ENCODE results near the gene MAP7.

The MAP7 gene

GRCh38 chr6:136510299-136510698 lies 39.9 kb downstream of the MAP7 start:
- Histone ChIP-seq H3K79me1 (ENCODE audit: low read length) (peaks cover 6% of the 10 kb centered on the region), H3K27me3 (ENCODE audit: insufficient read depth, low read length, poor library complexity) (no peaks in the 10 kb centered on the region), H3K36me3 (ENCODE audit: control insufficient read depth, insufficient read depth, low read length) (no peaks in the 10 kb centered on the region), H3K56ac (ENCODE audit: low read length) (no peak overlapping the region), H3K4me2 (ENCODE audit: low read length) (no peak overlapping the region), H3K18ac (ENCODE audit: low read length) (no peak overlapping the region), H4K8ac (ENCODE audit: low read depth, low read length) (no peak overlapping the region), H2AK5ac (ENCODE audit: low read length) (no peak overlapping the region), H2BK15ac (replicated peaks; ENCODE audit: low read depth) (no peak overlapping the region), H3K9ac (ENCODE audit: low read length) (no peak overlapping the region), H3K23ac (ENCODE audit: low read length) (no peak overlapping the region), H2BK120ac (ENCODE audit: low read depth, low read length) (no peak overlapping the region), H4K5ac (ENCODE audit: low read length) (no peak overlapping the region), H3K27ac (ENCODE audit: low read depth, low read length) (no peak overlapping the region), H3K4ac (ENCODE audit: low read depth, low read length) (no peak overlapping the region), H3K4me1 (ENCODE audit: control insufficient read depth, low read depth, low read length) (no peaks in the 10 kb centered on the region), H3K4me3 (ENCODE audit: low read length) (no peak overlapping the region), H3K79me2 (ENCODE audit: control insufficient read depth, insufficient read depth, low read length) (no peaks in the 10 kb centered on the region), H2BK5ac (ENCODE audit: low read length) (no peak overlapping the region)
- WGBS (ENCODE audit: extremely low coverage, insufficient coverage, low lambda C conversion rate), result no CpG with 5 or more reads among the region's 5 CpGs
- DNase-seq, result no peak

GRCh38 chr6:136508725-136509392 lies 41.4 kb downstream of the MAP7 start:
- Histone ChIP-seq H3K79me1 (ENCODE audit: low read length) (peaks cover 6% of the 10 kb centered on the region), H3K56ac (ENCODE audit: low read length) (no peak overlapping the region), H2BK120ac (ENCODE audit: low read depth, low read length) (no peak overlapping the region), H3K79me2 (ENCODE audit: control insufficient read depth, insufficient read depth, low read length) (no peaks in the 10 kb centered on the region), H2BK5ac (ENCODE audit: low read length) (no peak overlapping the region), H4K8ac (ENCODE audit: low read depth, low read length) (no peak overlapping the region), H3K9ac (ENCODE audit: low read length) (no peak overlapping the region), H3K27ac (ENCODE audit: low read depth, low read length) (no peak overlapping the region), H4K5ac (ENCODE audit: low read length) (no peak overlapping the region), H3K4me2 (ENCODE audit: low read length) (no peak overlapping the region), H2AK5ac (ENCODE audit: low read length) (no peak overlapping the region), H3K27me3 (ENCODE audit: insufficient read depth, low read length, poor library complexity) (no peaks in the 10 kb centered on the region), H3K4ac (ENCODE audit: low read depth, low read length) (no peak overlapping the region), H3K4me3 (ENCODE audit: low read length) (no peak overlapping the region), H3K36me3 (ENCODE audit: control insufficient read depth, insufficient read depth, low read length) (no peaks in the 10 kb centered on the region), H3K4me1 (ENCODE audit: control insufficient read depth, low read depth, low read length) (no peaks in the 10 kb centered on the region), H2BK15ac (replicated peaks; ENCODE audit: low read depth) (no peak overlapping the region), H3K23ac (ENCODE audit: low read length) (no peak overlapping the region), H3K18ac (ENCODE audit: low read length) (no peak overlapping the region)
- WGBS (ENCODE audit: extremely low coverage, insufficient coverage, low lambda C conversion rate), result no CpG with 5 or more reads among the region's 1 CpG
- no peak for DNase-seq

DNA sequence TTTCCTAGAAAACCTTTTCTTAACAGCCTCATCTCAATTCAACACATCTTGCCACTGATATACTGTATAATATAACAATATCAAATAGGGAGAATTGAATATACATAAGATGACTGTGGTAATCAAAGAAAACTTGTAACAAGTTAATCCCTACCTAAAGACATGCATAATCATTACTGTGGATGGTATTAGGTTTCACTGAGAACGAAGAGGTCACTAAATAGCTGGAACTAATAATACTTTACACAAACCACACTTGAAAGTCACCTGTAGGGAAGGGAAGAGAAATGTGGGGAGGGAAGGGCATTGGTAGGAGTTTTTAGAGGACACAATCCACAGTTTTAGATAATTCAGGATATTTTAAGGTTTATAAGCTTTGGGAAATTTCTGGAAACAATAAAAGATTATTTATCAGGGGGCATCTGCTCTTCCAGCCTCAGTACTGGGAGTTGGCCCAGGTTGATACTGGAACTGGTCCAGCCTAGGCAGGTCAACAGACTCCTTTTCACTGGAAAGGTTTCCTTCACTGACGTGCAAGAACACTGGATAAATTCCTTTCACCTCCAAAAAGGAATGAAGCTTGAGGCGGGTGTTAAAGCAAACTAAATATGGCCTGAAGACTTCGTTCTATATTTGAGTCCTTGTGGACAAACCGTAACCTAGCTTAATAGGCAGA lies 44.0 kb downstream of the MAP7 start:
- H2BK15ac ChIP-seq (replicated peaks; ENCODE audit: low read depth), result no peak overlapping the region
- H3K36me3 ChIP-seq (ENCODE audit: control insufficient read depth, insufficient read depth, low read length), result no peaks in the 10 kb centered on the region
- no peak overlapping the region for H3K27ac ChIP-seq (ENCODE audit: low read depth, low read length)
- WGBS (ENCODE audit: extremely low coverage, insufficient coverage, low lambda C conversion rate), result no CpG with 5 or more reads among the region's 5 CpGs
- no peak overlapping the region for H3K4me3 ChIP-seq (ENCODE audit: low read length)
- peaks cover 2% of the 10 kb centered on the region for H3K79me2 ChIP-seq (ENCODE audit: control insufficient read depth, insufficient read depth, low read length)
- peaks cover 4% of the 10 kb centered on the region for H3K4me1 ChIP-seq (ENCODE audit: control insufficient read depth, low read depth, low read length)
- H3K18ac ChIP-seq (ENCODE audit: low read length), result no peak overlapping the region
- no peak overlapping the region for H3K4ac ChIP-seq (ENCODE audit: low read depth, low read length)
- H3K4me2 ChIP-seq (ENCODE audit: low read length), result no peak overlapping the region
- no peak overlapping the region for H4K8ac ChIP-seq (ENCODE audit: low read depth, low read length)
- H2AK5ac ChIP-seq (ENCODE audit: low read length), result no peak overlapping the region
- H3K79me1 ChIP-seq (ENCODE audit: low read length), result peaks cover 5% of the 10 kb centered on the region
- no peak overlapping the region for H3K23ac ChIP-seq (ENCODE audit: low read length)
- no peak overlapping the region for H3K56ac ChIP-seq (ENCODE audit: low read length)
- no peaks in the 10 kb centered on the region for H3K27me3 ChIP-seq (ENCODE audit: insufficient read depth, low read length, poor library complexity)
- no peak for DNase-seq
- no peak overlapping the region for H2BK120ac ChIP-seq (ENCODE audit: low read depth, low read length)
- H2BK5ac ChIP-seq (ENCODE audit: low read length), result no peak overlapping the region
- H3K9ac ChIP-seq (ENCODE audit: low read length), result no peak overlapping the region
- H4K5ac ChIP-seq (ENCODE audit: low read length), result no peak overlapping the region

DNA sequence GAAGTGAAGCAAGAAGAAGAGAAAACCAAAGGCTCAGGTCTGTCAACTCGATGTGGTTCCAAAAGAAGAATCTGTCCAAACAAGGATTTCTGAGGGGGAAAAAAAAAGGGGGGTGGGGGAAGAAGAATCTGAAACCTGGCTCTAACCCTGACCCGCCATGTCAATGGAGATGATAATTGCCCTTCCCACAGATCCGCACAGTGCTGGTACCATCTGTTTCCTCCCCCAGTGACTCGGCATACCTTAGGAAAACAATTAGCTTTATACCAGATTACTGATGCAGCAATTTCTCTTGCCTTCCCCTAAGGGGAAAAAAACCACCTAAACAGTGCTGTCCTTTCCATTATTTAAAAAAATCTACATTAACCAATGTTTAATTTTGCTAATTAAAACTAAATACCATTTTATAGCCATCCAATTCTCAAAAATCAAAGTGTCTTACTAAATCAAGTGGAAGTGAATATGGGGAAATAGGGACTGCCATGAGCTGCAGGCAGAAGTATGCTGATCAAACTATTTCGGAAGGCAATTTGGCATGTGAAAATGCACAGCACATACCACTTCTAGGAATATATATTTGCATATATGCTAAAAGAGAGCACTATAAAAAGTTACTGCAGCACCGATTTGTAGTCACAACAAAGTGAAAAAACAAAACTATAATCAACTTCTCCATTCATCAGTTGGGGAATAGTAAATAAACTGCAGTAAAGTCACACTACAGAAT lies 46.8 kb downstream of the MAP7 start:
- H3K23ac ChIP-seq (ENCODE audit: low read length), result no peak overlapping the region
- peaks cover 2% of the 10 kb centered on the region for H3K79me2 ChIP-seq (ENCODE audit: control insufficient read depth, insufficient read depth, low read length)
- no peak overlapping the region for H3K4me2 ChIP-seq (ENCODE audit: low read length)
- no peak overlapping the region for H3K27ac ChIP-seq (ENCODE audit: low read depth, low read length)
- H2BK120ac ChIP-seq (ENCODE audit: low read depth, low read length), result no peak overlapping the region
- H2AK5ac ChIP-seq (ENCODE audit: low read length), result no peak overlapping the region
- peaks cover 5% of the 10 kb centered on the region for H3K4me1 ChIP-seq (ENCODE audit: control insufficient read depth, low read depth, low read length)
- no CpG with 5 or more reads among the region's 6 CpGs for WGBS (ENCODE audit: extremely low coverage, insufficient coverage, low lambda C conversion rate)
- H4K5ac ChIP-seq (ENCODE audit: low read length), result no peak overlapping the region
- no peak overlapping the region for H4K8ac ChIP-seq (ENCODE audit: low read depth, low read length)
- peak overlapping the region; percentile 87 for H3K18ac ChIP-seq (ENCODE audit: low read length)
- H3K4me3 ChIP-seq (ENCODE audit: low read length), result no peak overlapping the region
- peak; percentile 33 for DNase-seq
- H3K56ac ChIP-seq (ENCODE audit: low read length), result no peak overlapping the region
- no peak overlapping the region for H3K4ac ChIP-seq (ENCODE audit: low read depth, low read length)
- H3K27me3 ChIP-seq (ENCODE audit: insufficient read depth, low read length, poor library complexity), result no peaks in the 10 kb centered on the region
- peaks cover 3% of the 10 kb centered on the region for H3K79me1 ChIP-seq (ENCODE audit: low read length)
- H3K36me3 ChIP-seq (ENCODE audit: control insufficient read depth, insufficient read depth, low read length), result no peaks in the 10 kb centered on the region
- H3K9ac ChIP-seq (ENCODE audit: low read length), result no peak overlapping the region
- no peak overlapping the region for H2BK5ac ChIP-seq (ENCODE audit: low read length)
- no peak overlapping the region for H2BK15ac ChIP-seq (replicated peaks; ENCODE audit: low read depth)

DNA sequence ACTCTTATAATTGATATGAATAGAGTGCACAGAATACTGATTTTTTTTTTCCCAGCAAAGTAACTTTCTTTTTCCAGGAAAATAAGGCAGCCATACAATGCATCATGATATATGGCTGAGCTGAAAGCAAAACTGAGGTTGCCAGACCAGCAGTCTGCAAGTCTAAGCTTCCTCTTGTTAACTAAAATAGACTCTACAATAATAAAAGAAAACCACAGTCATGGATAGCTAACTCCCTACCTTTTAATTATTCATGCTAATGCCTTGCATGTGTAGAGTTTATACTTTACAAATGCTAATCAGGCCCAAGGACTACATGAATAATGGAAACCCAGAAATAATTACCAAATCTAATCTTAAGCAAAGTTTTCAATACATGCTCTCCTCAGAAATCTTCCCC lies 47.4 kb downstream of the MAP7 start:
- no peaks in the 10 kb centered on the region for H3K27me3 ChIP-seq (ENCODE audit: insufficient read depth, low read length, poor library complexity)
- H2BK15ac ChIP-seq (replicated peaks; ENCODE audit: low read depth), result no peak overlapping the region
- H3K36me3 ChIP-seq (ENCODE audit: control insufficient read depth, insufficient read depth, low read length), result no peaks in the 10 kb centered on the region
- H3K4me1 ChIP-seq (ENCODE audit: control insufficient read depth, low read depth, low read length), result peaks cover 5% of the 10 kb centered on the region
- no peak overlapping the region for H4K8ac ChIP-seq (ENCODE audit: low read depth, low read length)
- no peak overlapping the region for H3K56ac ChIP-seq (ENCODE audit: low read length)
- peaks cover 3% of the 10 kb centered on the region for H3K79me1 ChIP-seq (ENCODE audit: low read length)
- H3K23ac ChIP-seq (ENCODE audit: low read length), result no peak overlapping the region
- H2AK5ac ChIP-seq (ENCODE audit: low read length), result no peak overlapping the region
- H3K9ac ChIP-seq (ENCODE audit: low read length), result no peak overlapping the region
- H3K79me2 ChIP-seq (ENCODE audit: control insufficient read depth, insufficient read depth, low read length), result peaks cover 2% of the 10 kb centered on the region
- no peak overlapping the region for H3K4me3 ChIP-seq (ENCODE audit: low read length)
- no peak overlapping the region for H3K4me2 ChIP-seq (ENCODE audit: low read length)
- H2BK120ac ChIP-seq (ENCODE audit: low read depth, low read length), result no peak overlapping the region
- no peak overlapping the region for H3K18ac ChIP-seq (ENCODE audit: low read length)
- H3K4ac ChIP-seq (ENCODE audit: low read depth, low read length), result no peak overlapping the region
- no peak for DNase-seq
- H3K27ac ChIP-seq (ENCODE audit: low read depth, low read length), result no peak overlapping the region
- no peak overlapping the region for H4K5ac ChIP-seq (ENCODE audit: low read length)
- H2BK5ac ChIP-seq (ENCODE audit: low read length), result no peak overlapping the region

Data from mesendoderm (in vitro differentiated cells).